HEK293 (cell line): ENCODE data around the gene ESR2.

Experiments used
- PATZ1 ChIP-seq: fragments of 450-650 bp; formaldehyde crosslinking; IDR thresholded peaks from 2 replicates; pipeline ENCODE4 v1.5.1; 2016; ENCODE audit warnings: missing biosample characterization, missing genetic modification characterization
- YY1 ChIP-seq: fragments of 450-650 bp; formaldehyde crosslinking; IDR thresholded peaks from 2 replicates; pipeline ENCODE4 v1.5.1; 2018; ENCODE audit warnings: missing biosample characterization, missing genetic modification characterization
- ZBTB11 ChIP-seq: fragments of 450-650 bp; formaldehyde crosslinking; conservative IDR thresholded peaks from 2 replicates; pipeline ENCODE4 v1.5.1; 2016; ENCODE audit warnings: low read depth, missing biosample characterization, missing genetic modification characterization
- ZNF155 ChIP-seq: fragments of 450-650 bp; formaldehyde crosslinking; IDR thresholded peaks from 2 replicates; pipeline ENCODE4 v1.5.1; 2016; ENCODE audit warnings: missing biosample characterization, missing genetic modification characterization
- ZNF24 ChIP-seq: fragments of 450-650 bp; formaldehyde crosslinking; IDR thresholded peaks from 2 replicates; pipeline ENCODE4 v1.5.1; 2016; ENCODE audit warnings: missing biosample characterization, missing genetic modification characterization
- ZNF341 ChIP-seq: fragments of 450-650 bp; formaldehyde crosslinking; IDR thresholded peaks from 2 replicates; pipeline ENCODE4; 2016; ENCODE audit warnings: low read depth, missing biosample characterization, missing genetic modification characterization
- ZNF621 ChIP-seq: fragments of 450-650 bp; formaldehyde crosslinking; IDR thresholded peaks from 2 replicates; pipeline ENCODE4 v1.5.1; 2017; ENCODE audit warnings: missing biosample characterization, missing genetic modification characterization
- ZSCAN18 ChIP-seq: fragments of 450-650 bp; formaldehyde crosslinking; IDR thresholded peaks from 2 replicates; pipeline ENCODE4 v1.5.1; 2016; ENCODE audit warnings: missing biosample characterization, missing genetic modification characterization

- TF ChIP-seq ZNF621 (no peak), ZBTB11 (tag by site-specific recombination) (no peak), YY1 (no peak), ZSCAN18 (tag by site-specific recombination) (no peak), ZNF341 (tag by site-specific recombination) (no peak), ZNF155 (tag by site-specific recombination) (no peak), ZNF24 (tag by site-specific recombination) (no peak), PATZ1 (tag by site-specific recombination) (no peak)
Observed at GRCh38 chr14:64229489-64229888, 64.7 kb downstream of the ESR2 start.
